OCI-LY7 (cell line): ENCODE results near the gene PPTC7. TPM values are rescaled to one million over a fixed set of nuclear protein-coding genes. Genes with fewer than 3 reads are reported as not detected.

Experiments used
- BruUV-seq: library from RNA; stranded (reverse); fragments of 400-500 nt; replicated peaks from 2 replicates; lab custom pipeline; 2021; lab: Mats Ljungman, UMichigan
- CTCF ChIA-PET: fragments of 300-600 bp; sonication (Branson Sonifier 250); formaldehyde crosslinking; loops from one replicate; lab custom pipeline; 2022; ENCODE audit warnings: antibody characterized with exemption; ENCODE audit not compliant: unreplicated experiment; lab: Charles Lee
- POLR2A ChIA-PET: fragments of 300-600 bp; sonication (Branson Sonifier 250); formaldehyde crosslinking; loops from one replicate; lab custom pipeline; 2022; ENCODE audit warnings: antibody characterized with exemption; lab: Charles Lee
- DNase-seq: peaks from one replicate; pipeline ENCODE4 v3.0.0-alpha.2; 2015; ENCODE audit warnings: low spot score
- H2AFZ ChIP-seq: fragments of 200-600 bp; sonication (generic), shearing (Covaris generic); 2 replicates; pipeline ENCODE4 v1.6.1; 2014; ENCODE audit warnings: mild to moderate bottlenecking, antibody characterized with exemption, low read length, moderate library complexity
- H3K27ac ChIP-seq: fragments of 200-600 bp; sonication (generic); 2 replicates; pipeline ENCODE4 v1.5.1; 2014; ENCODE audit warnings: mixed run types, low read depth, mild to moderate bottlenecking, moderate library complexity, low read length, inconsistent platforms; ENCODE audit not compliant: poor library complexity, severe bottlenecking
- H3K36me3 ChIP-seq: fragments of 200-600 bp; sonication (generic); 2 replicates; pipeline ENCODE4 v1.6.1; 2014; ENCODE audit warnings: mild to moderate bottlenecking, antibody characterized with exemption, low read length, moderate library complexity, mixed read lengths; ENCODE audit not compliant: insufficient read depth
- H3K4me1 ChIP-seq: fragments of 200-600 bp; sonication (generic); 2 replicates; pipeline ENCODE4 v1.5.1; 2014; ENCODE audit warnings: mild to moderate bottlenecking, low read length; ENCODE audit not compliant: insufficient read depth, poor library complexity, severe bottlenecking
- H3K4me2 ChIP-seq: fragments of 200-600 bp; sonication (generic); 2 replicates; pipeline ENCODE4 v1.6.1; 2014; ENCODE audit warnings: mild to moderate bottlenecking, low read length
- H3K4me3 ChIP-seq: fragments of 200-600 bp; sonication (generic); 2 replicates; pipeline ENCODE4 v1.5.1; 2014; ENCODE audit warnings: mild to moderate bottlenecking, low read depth, low read length; ENCODE audit not compliant: poor library complexity, severe bottlenecking
- H3K79me2 ChIP-seq: fragments of 200-600 bp; sonication (generic); 2 replicates; pipeline ENCODE4 v1.6.1; 2016; ENCODE audit warnings: low read depth, mild to moderate bottlenecking, low read length, moderate library complexity, mixed read lengths; ENCODE audit not compliant: insufficient read depth
- H3K9me2 ChIP-seq: fragments of 200-600 bp; sonication (generic); 2 replicates; pipeline ENCODE4 v1.6.1; 2016; ENCODE audit warnings: mild to moderate bottlenecking, low read length, mixed read lengths; ENCODE audit not compliant: insufficient read depth
- H3K9me3 ChIP-seq: fragments of 200-600 bp; sonication (generic); 2 replicates; pipeline ENCODE4 v1.6.1; 2014; ENCODE audit warnings: mild to moderate bottlenecking, mixed run types, low read length, mixed read lengths
- H4K20me1 ChIP-seq: fragments of 200-600 bp; sonication (generic); 2 replicates; pipeline ENCODE4 v1.6.1; 2014; ENCODE audit warnings: mild to moderate bottlenecking, antibody characterized with exemption, low read length, moderate library complexity, mixed read lengths; ENCODE audit not compliant: insufficient read depth
- CTCF ChIP-seq: fragments of 200-600 bp; sonication (generic); conservative IDR thresholded peaks from 2 replicates; pipeline ENCODE4 v1.5.1; 2014; ENCODE audit warnings: mild to moderate bottlenecking, antibody characterized with exemption, low read length, moderate library complexity, mixed read lengths
- EZH2phosphoT487 ChIP-seq: fragments of 200-600 bp; sonication (generic); IDR thresholded peaks from 2 replicates; pipeline ENCODE4 v1.6.1; 2018; ENCODE audit warnings: low read depth, borderline replicate concordance, mild to moderate bottlenecking, mixed run types, antibody characterized with exemption, low read length, moderate library complexity, mixed read lengths
- intact Hi-C: fragments of 100-400 bp; cut with micrococcal nuclease; formaldehyde crosslinking; loops from one replicate; pipeline ENCODE4 v1.10.0; 2022; ENCODE audit not compliant: unreplicated experiment
- total RNA-seq, 2 experiments: library from RNA; depleted of rRNA in 1 of 2; stranded (reverse); fragments of >200 nt in 1 of 2; shearing (Covaris generic) in 1 of 2; gene quantifications; 2 replicates each; pipeline ENCODE4 v1.2.3, GENCODE V29; 2014 to 2022

Gene PPTC7
- total RNA-seq, 2 experiments from 2014 or later: 11.4 to 29.7 TPM

- Histone ChIP-seq H3K79me2 (peaks cover 97% of the 10 kb centered on the region), H3K9me2 (no peaks in the 10 kb centered on the region), H3K9me3 (peaks cover 10% of the 10 kb centered on the region; the same call in 1 of the 2 replicates), H3K27ac (no peak overlapping the region), H3K4me3 (peak overlapping the region; percentile 86), H3K36me3 (peaks cover 25% of the 10 kb centered on the region), H3K4me2 (peak overlapping the region; percentile 88), H3K4me1 (peaks cover 39% of the 10 kb centered on the region), H4K20me1 (peaks cover 35% of the 10 kb centered on the region), H2AFZ (no peak overlapping the region)
- POLR2A ChIA-PET: interaction anchor here (0.6 to 1.5 kb wide), 4 partner anchors 12 to 201 kb away, joined by 3 to 6 read pairs (median 4); no protein-coding TSS in a partner anchor
- intact Hi-C loops: no loop called here
- TSS peak; percentile 14 for BruUV-seq
- CTCF ChIA-PET: no interaction called here
- no peak for DNase-seq
- TF ChIP-seq CTCF: no peak
- TF ChIP-seq EZH2phosphoT487: no peak
Measured at GRCh38 chr12:110577864-110578693, 5.0 kb downstream of the PPTC7 start.

GRCh38 chr12:110576504-110576903 is 6.6 kb downstream of the PPTC7 start:
- no peak for TF ChIP-seq EZH2phosphoT487
- no peak for TF ChIP-seq CTCF
- Histone ChIP-seq H3K4me1 (peaks cover 39% of the 10 kb centered on the region), H3K36me3 (peaks cover 38% of the 10 kb centered on the region), H3K9me3 (peaks cover 24% of the 10 kb centered on the region), H3K27ac (no peak overlapping the region), H4K20me1 (peaks cover 28% of the 10 kb centered on the region), H3K79me2 (peaks cover 100% of the 10 kb centered on the region), H3K9me2 (no peaks in the 10 kb centered on the region), H2AFZ (no peak overlapping the region), H3K4me2 (no peak overlapping the region), H3K4me3 (no peak overlapping the region)
- DNase-seq: no peak
- CTCF ChIA-PET: no interaction called here
- intact Hi-C loops: no loop called here
- no TSS peak for BruUV-seq
- POLR2A ChIA-PET: interaction anchor here (1.1 to 1.6 kb wide), 3 partner anchors 11 to 68 kb away, joined by 4 to 7 read pairs (median 6); no protein-coding TSS in a partner anchor
